ENCODE results near the gene FMNL2. TPM values are rescaled to one million over a fixed set of nuclear protein-coding genes. Genes with fewer than 3 reads are reported as not detected.

FMNL2 gene
- total and polyA plus RNA-seq, 4 donors: 1.5 to 9.3 (median 5.1) TPM

GRCh38 chr2:152342259-152343046 lies 7.5 kb downstream of the FMNL2 start:
- Histone ChIP-seq H3K27me3 (ENCODE audit: control insufficient read depth in 4 of 4, insufficient read depth in 4 of 4, low read length in 3 of 4) (no peaks in the 10 kb centered on the region), H3K9ac (ENCODE audit: low read depth in 1 of 2, low read length in 2 of 2) (no peak overlapping the region), H3K4me1 (ENCODE audit: control insufficient read depth in 4 of 4, insufficient read depth in 4 of 4, low read length in 3 of 4) (peaks cover 0 to 1% (median 0%) of the 10 kb centered on the region in 4 donors), H3K4me3 (ENCODE audit: low read depth in 1 of 3, low read length in 3 of 3) (no peak overlapping the region), H3K36me3 (ENCODE audit: control insufficient read depth in 4 of 4, insufficient read depth in 3 of 4, low read depth in 1 of 4, low read length in 3 of 4) (no peaks in the 10 kb centered on the region), H3K9me3 (ENCODE audit: control insufficient read depth in 4 of 4, low read length in 3 of 4) (no peaks in the 10 kb centered on the region), H3K27ac (ENCODE audit: low read depth in 1 of 2, low read length in 2 of 2) (no peak overlapping the region)
- 90% methylated on average over 4 of the region's 4 CpGs for WGBS
- no peak for DNase-seq (ENCODE audit: low spot score)
- no peak for TF ChIP-seq HNF4A (conservative IDR thresholded peaks at IDR 0.05)
- TF ChIP-seq, protein P1, sequence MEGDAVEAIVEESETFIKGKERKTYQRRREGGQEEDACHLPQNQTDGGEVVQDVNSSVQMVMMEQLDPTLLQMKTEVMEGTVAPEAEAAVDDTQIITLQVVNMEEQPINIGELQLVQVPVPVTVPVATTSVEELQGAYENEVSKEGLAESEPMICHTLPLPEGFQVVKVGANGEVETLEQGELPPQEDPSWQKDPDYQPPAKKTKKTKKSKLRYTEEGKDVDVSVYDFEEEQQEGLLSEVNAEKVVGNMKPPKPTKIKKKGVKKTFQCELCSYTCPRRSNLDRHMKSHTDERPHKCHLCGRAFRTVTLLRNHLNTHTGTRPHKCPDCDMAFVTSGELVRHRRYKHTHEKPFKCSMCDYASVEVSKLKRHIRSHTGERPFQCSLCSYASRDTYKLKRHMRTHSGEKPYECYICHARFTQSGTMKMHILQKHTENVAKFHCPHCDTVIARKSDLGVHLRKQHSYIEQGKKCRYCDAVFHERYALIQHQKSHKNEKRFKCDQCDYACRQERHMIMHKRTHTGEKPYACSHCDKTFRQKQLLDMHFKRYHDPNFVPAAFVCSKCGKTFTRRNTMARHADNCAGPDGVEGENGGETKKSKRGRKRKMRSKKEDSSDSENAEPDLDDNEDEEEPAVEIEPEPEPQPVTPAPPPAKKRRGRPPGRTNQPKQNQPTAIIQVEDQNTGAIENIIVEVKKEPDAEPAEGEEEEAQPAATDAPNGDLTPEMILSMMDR (IDR thresholded peaks at IDR 0.05; ENCODE audit: low read depth, low read length, missing input control): no peak
- TF ChIP-seq EGR1 (IDR thresholded peaks at IDR 0.05; ENCODE audit: low read depth in 2 of 2): no peak
- TF ChIP-seq FOXA2 (IDR thresholded peaks at IDR 0.05): no peak
- no peak for TF ChIP-seq RXRA (IDR thresholded peaks at IDR 0.05)
- TF ChIP-seq FOXA1 (IDR thresholded peaks at IDR 0.05): no peak
- TF ChIP-seq SP1 (IDR thresholded peaks at IDR 0.05): no peak
- TF ChIP-seq, protein P2, sequence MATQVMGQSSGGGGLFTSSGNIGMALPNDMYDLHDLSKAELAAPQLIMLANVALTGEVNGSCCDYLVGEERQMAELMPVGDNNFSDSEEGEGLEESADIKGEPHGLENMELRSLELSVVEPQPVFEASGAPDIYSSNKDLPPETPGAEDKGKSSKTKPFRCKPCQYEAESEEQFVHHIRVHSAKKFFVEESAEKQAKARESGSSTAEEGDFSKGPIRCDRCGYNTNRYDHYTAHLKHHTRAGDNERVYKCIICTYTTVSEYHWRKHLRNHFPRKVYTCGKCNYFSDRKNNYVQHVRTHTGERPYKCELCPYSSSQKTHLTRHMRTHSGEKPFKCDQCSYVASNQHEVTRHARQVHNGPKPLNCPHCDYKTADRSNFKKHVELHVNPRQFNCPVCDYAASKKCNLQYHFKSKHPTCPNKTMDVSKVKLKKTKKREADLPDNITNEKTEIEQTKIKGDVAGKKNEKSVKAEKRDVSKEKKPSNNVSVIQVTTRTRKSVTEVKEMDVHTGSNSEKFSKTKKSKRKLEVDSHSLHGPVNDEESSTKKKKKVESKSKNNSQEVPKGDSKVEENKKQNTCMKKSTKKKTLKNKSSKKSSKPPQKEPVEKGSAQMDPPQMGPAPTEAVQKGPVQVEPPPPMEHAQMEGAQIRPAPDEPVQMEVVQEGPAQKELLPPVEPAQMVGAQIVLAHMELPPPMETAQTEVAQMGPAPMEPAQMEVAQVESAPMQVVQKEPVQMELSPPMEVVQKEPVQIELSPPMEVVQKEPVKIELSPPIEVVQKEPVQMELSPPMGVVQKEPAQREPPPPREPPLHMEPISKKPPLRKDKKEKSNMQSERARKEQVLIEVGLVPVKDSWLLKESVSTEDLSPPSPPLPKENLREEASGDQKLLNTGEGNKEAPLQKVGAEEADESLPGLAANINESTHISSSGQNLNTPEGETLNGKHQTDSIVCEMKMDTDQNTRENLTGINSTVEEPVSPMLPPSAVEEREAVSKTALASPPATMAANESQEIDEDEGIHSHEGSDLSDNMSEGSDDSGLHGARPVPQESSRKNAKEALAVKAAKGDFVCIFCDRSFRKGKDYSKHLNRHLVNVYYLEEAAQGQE (IDR thresholded peaks at IDR 0.05): no peak
- TF ChIP-seq, protein P3, sequence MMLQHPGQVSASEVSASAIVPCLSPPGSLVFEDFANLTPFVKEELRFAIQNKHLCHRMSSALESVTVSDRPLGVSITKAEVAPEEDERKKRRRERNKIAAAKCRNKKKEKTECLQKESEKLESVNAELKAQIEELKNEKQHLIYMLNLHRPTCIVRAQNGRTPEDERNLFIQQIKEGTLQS (IDR thresholded peaks at IDR 0.05): no peak
- TF ChIP-seq, protein P4, sequence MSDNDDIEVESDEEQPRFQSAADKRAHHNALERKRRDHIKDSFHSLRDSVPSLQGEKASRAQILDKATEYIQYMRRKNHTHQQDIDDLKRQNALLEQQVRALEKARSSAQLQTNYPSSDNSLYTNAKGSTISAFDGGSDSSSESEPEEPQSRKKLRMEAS (IDR thresholded peaks at IDR 0.05): no peak
- TF ChIP-seq JUND (IDR thresholded peaks at IDR 0.05): no peak

DNA sequence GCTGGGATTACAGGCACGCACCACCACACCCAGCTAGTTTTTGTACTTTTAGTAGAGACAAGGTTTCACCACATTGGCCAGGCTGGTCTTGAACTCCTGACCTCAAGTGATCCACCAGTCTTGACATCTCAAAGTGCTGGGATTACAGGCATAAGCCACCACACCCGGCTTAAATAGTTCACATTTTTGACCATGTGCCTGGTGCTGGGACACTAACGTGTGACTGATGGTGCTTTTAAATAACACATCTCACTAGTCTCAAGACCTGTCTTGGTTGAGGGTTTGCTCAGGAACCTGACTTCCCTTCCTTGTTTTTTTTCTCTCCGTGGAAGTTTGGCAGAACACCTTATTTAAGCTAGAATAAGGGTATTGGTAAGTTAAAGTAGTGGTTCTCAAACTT lies 8.5 kb downstream of the FMNL2 start:
- H3K4me3 ChIP-seq (ENCODE audit: low read depth in 1 of 3, low read length in 3 of 3): no peak overlapping the region
- H3K9ac ChIP-seq (ENCODE audit: low read depth in 1 of 2, low read length in 2 of 2): no peak overlapping the region
- no peak for DNase-seq (ENCODE audit: low spot score)
- H3K4me1 ChIP-seq (ENCODE audit: control insufficient read depth in 4 of 4, insufficient read depth in 4 of 4, low read length in 3 of 4): peaks cover 0 to 1% (median 0%) of the 10 kb centered on the region in 4 donors
- H3K27ac ChIP-seq (ENCODE audit: low read depth in 1 of 2, low read length in 2 of 2): no peak overlapping the region
- WGBS: 93% methylated on average over 4 of the region's 4 CpGs
- no peaks in the 10 kb centered on the region for H3K9me3 ChIP-seq (ENCODE audit: control insufficient read depth in 4 of 4, low read length in 3 of 4)
- no peaks in the 10 kb centered on the region for H3K36me3 ChIP-seq (ENCODE audit: control insufficient read depth in 4 of 4, insufficient read depth in 3 of 4, low read depth in 1 of 4, low read length in 3 of 4)
- no peaks in the 10 kb centered on the region for H3K27me3 ChIP-seq (ENCODE audit: control insufficient read depth in 4 of 4, insufficient read depth in 4 of 4, low read length in 3 of 4)
- TF ChIP-seq, protein P4 (IDR thresholded peaks at IDR 0.05): no peak
- TF ChIP-seq HNF4A (conservative IDR thresholded peaks at IDR 0.05): no peak
- TF ChIP-seq, protein P2 (IDR thresholded peaks at IDR 0.05): no peak
- TF ChIP-seq, protein P1 (IDR thresholded peaks at IDR 0.05; ENCODE audit: low read depth, low read length, missing input control): no peak
- TF ChIP-seq, protein P3 (IDR thresholded peaks at IDR 0.05): no peak
- TF ChIP-seq, protein P5, sequence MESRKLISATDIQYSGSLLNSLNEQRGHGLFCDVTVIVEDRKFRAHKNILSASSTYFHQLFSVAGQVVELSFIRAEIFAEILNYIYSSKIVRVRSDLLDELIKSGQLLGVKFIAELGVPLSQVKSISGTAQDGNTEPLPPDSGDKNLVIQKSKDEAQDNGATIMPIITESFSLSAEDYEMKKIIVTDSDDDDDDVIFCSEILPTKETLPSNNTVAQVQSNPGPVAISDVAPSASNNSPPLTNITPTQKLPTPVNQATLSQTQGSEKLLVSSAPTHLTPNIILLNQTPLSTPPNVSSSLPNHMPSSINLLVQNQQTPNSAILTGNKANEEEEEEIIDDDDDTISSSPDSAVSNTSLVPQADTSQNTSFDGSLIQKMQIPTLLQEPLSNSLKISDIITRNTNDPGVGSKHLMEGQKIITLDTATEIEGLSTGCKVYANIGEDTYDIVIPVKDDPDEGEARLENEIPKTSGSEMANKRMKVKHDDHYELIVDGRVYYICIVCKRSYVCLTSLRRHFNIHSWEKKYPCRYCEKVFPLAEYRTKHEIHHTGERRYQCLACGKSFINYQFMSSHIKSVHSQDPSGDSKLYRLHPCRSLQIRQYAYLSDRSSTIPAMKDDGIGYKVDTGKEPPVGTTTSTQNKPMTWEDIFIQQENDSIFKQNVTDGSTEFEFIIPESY (IDR thresholded peaks at IDR 0.05): no peak
- no peak for TF ChIP-seq YY1 (IDR thresholded peaks at IDR 0.05)
- TF ChIP-seq JUND (IDR thresholded peaks at IDR 0.05): no peak
- TF ChIP-seq GABPA (IDR thresholded peaks at IDR 0.05 in 1 of 2, conservative IDR thresholded peaks at IDR 0.05 in 1 of 2): no peak
